GM19328 (cell line): ENCODE data around the gene TMEM59L.

Experiments
- ATAC-seq: cut with Tn5 transposase; IDR thresholded peaks from one replicate; pipeline ENCODE4 v1.9.1; 2021; ENCODE audit warnings: mild to moderate bottlenecking, moderate library complexity; ENCODE audit not compliant: unreplicated experiment

TMEM59L gene

DNA sequence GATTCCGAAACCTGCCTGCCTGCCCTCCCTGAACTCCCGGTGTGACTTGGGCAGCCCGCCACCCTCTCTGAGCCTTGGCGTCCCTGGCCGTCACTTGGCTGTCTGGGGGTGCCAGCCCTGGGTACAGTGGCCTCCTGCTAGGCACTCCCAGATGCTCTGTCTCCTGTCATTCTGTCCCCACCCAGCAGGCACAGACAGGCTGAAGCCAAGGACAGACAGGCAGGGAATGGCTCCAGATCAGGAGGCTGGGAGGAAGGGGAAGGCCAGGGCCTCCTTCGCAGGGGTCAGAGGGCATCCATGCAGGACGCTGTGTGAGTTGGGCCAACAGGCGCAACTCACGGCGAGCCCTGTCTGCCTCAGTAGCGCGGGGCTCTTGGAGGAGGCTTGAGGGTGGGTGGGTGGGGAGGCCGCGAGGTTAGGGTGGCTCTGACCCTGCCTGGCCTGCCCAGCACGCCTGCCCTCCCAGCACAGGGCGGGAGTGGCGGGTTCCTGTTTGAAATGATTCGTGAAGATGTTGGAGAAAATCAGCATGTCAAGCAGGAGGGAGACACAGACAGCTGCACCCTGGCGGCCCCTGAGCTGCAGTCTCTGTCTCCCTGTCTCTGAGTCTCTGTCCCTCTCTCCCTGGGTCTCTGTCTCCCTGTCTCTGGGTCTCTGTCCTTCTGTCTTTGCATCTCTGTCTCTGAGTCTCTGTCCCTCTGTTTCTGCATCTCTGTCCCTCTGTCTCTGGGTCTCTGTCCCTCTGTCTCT, 43.8 kb downstream of the TMEM59L start:
- ATAC-seq: no peak

DNA sequence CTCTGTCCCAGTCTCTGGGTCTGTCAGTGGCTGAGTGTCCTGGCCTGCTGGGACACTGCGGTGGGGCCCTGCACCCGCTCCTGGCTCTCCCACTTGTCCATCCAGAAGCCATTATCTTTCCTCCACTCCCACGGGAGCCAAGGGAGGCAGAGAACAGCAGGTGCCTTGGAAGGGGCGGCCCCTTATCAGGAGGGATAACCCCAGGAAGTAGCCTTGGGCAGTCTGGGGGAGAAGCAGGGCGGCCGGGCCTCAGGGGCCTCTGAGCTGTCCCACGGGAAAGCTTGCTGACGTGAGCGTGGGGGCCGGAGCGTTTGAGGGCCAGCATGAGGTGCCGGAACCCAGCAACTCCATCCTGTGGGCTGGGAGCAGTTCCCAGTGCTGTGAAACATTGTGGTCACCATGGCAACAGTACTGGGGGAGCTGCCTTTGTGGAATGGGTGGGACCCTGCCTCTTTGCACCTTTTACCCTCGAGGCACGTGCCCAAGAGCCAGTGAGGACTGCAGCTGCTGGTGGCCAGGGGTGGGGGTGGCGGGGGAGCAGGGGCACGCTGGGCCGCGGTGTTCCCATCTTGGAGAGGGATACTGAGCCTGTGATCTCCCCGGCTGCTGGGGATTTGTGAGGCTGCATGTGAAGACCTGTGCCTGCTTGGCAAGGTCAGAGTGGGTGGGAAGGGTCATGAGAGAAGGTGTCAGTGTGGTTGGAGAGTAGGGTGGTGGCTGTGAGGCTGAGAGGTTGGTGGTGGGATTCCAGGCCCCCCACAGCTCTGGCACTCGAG, 45.1 kb downstream of the TMEM59L start:
- ATAC-seq: no peak

DNA sequence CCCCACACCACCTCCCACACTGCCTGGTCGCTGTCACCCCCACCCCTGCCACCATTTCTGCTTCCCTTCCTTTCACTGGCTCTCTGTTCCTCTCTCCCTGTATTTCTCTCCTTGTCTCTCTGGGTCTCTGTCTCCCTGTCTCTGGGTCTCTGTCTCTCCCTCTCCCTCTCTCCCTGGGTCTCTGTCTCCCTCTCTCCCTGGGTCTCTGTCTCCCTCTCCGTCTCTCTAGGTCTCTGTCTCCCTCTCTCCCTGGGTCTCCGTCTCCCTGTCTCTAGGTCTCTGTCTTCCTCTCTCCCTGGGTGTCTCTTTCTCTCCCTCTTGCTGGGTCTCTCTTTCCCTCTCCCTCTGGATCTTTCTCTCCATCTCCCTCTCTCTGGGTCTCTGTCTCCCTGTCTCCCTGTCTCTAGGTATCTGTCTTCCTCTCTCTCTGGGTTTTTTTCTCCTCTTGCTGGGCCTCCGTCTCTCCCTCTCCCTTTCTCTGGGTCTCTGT, 45.7 kb downstream of the TMEM59L start:
- ATAC-seq: no peak

DNA sequence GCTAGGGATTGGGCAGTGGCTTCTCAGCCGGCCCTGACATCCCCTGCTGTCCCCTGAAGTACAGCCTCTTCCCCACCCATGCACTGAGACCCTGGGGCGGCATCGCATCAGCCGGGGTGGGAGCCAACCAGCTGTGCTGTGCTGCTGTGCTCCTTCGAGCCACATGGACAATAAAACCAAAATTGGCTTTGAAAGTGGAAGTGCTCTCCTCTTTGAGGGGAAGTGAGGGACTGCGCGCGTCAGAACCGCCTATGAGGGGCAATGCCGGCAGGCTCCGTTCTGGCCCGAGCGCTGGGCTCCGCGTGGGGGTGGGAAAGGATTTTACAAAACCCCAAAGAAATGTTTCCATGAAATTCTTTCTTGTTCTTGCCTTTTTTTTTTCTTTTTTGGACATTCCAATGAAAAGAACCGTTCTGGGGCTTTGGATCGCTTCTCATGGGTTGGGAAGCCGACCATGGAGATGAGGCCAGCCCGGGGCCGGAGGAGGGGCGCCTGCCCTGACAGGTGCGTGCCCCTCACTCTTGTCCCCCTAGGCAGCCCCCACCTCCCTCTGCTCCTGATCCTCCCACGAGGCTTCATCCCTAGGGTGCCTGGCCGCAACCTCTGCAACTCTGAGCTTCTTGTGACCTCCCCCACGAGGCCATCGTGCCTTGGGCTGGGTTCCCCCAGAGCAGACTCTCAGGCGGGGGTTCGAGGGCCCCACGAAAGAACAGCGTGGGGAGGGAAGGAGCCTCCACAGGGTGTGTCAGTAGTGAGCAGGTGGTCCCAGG, 46.8 kb downstream of the TMEM59L start:
- ATAC-seq: no peak

DNA sequence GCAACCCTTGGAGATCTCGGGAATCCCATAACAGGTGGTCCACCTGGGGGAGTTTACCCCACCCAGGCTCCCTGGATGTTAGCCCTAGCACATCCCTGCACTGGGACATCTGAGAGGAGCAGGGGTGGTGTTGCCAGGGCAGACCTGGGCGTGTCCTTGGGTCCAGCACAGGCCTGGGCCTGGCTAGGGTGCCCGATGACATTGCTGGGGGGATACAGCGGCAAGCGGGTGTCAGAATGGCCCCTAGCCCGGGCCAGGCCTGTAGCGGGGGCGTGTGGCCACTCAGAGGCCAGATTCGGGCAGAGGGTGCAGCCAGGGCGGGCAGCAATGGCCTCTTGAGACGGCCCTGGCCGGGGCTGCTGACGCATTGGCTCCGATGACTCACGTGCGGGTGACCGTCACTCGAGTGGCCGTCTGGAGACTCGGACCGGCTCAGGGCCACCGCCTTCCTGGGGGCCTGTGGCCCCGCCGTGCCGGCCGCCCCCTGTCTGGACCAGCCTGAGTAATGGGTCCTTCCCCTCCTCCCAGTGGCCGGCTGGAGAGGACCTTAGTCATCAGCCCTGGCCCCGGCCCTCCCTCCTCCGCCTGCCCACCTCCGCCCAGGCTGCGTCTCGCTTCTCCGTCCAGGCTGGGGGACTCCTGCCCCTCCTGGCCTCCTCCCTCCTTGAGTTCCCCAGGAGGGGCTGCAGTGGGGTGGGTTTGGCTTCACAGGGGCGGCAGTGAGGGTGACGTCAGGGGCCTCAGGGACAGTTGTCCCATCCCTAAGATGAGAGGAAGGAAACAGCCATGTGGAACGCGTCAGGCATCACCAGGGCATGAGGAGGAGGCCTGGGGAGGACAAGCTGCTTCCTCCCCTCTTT, 47.6 kb downstream of the TMEM59L start:
- no peak for ATAC-seq

DNA sequence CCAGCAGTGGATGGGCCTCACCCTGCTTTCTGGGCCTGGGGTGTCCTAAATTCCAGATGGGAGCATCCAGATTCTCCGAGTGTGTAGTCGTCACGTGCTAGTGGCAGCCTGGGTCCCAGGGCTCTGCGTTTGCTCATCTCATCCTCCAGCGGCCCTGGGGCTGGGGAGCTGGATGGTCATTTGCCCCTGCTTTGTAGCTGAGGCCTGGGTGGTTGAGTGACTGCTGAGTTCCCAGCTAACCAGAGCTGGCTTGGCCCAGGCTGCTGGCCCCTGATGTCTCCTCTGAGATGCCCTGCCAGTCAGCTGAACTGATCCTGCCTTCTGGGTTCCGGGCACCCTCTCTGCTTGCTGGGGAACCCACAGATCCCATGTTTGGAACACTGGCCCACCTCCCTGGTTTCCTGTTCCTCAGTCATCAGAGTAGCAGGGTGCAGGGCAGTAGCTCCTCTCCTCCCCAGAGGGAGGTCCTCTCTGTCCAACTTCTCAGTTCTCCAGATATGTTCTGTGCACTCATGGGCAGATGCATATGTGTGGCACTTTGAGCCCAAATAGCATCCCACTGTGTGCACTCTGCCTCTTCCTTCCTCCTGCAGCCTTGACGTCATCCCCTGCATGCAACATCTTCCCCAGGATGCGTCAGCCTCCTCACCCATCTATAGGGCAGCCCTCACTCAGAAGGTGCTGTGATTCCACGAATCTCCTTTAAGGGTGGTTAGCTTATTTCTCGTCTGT, 48.4 kb downstream of the TMEM59L start:
- ATAC-seq: no peak

DNA sequence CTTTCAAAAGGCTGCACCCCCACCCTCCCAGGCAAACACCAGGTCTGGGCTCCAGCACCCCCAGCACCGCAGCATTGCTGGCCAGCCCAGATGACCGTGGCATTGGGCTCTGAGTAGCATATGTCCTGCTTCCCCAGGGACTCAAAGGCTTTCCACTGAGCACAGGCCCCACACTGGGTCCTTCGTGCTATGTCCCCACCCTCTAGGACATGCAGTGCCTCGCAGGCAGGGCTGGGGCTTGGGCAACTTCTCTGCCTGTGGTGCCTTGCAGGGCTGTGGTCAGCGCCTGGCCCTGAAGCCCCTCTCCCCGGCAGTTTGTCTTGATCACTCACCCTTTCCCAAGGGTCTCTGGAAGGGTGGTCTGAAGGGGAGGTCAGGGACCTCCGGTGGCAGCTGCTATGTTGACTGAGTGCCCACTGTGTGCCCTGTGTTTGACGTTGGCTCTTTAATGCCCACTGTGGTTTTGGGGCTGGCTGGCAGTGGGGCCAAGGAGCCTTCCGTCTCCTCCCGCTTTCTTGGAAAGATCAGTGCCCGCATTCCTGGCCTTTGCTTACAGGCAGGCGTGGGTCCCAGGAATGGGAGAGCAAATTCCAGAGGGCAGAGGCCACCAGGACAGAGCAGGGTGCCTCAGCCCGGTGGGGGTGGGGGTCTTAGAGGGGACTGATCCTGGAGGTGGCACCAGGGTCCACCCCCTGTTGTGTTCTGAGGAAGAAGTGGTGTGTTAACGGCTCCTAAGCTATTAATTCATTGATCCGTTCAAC, 50.5 kb downstream of the TMEM59L start:
- ATAC-seq: no peak

DNA sequence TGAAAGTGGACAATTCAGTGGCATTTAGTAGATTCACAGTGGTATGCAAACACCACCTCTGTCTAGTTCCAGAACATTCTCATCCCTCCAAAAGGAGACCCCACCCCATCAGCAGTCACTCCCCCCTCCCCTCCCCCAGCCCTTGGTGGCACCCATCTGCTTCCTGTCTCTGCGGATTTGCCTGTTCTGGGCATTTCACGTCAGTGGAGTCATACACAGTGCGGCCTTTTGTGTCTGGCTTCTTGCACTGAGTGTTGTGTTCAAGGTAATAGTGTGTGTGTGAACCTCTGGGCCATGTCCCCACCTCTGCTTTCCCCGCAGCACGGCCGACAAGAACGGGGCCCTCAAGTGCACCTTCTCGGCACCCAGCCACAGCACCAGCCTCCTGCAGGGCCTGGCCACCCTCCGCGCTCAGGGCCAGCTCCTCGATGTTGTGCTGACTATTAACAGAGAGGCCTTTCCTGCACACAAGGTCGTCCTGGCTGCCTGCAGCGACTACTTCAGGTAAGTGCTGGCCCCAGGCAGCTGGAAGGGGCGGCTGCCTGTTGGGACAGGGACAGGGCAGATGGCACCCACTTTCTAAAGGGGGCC, 51.4 kb downstream of the TMEM59L start:
- no peak for ATAC-seq

DNA sequence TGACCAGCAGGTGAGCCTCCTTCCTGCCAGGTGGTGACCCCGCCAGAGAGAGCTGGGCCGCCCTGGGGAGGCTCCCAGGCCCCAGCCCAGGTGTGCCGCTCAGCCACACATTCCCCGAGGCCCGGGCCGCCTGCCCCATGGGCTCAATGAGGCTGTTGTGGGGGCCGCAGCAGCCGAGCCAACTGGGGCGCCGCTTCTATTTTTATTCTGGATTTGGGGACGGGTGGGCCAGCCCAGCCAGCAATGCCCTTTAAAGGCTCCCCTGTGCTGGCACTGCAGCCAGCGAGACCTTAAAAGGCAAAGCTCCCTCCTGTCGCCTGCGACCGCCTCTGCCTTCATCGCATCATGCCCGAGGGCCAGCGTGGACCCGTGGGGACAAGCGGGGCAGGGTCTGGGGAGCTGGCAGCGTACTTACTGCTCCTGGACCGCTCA, 53.1 kb downstream of the TMEM59L start:
- no peak for ATAC-seq

DNA sequence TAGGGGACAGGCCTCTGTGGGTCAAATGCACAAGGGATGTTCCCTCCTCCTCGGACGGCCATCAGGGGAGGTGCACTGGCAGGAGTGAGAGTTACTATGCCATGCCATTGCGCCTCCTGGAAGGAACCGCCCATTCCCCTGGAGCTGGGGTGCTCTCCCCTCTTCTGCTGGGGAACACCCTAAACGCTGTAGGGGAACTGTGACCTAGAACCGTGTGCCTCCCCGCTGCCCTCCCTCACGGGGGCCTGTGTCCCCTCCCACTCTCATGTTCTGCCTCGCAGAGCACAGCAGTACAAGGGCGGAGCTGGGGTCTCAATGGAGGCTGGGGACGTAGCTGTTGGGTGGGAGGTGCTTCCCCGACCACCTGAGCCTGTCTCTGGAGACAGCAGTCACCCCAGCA, 53.6 kb downstream of the TMEM59L start:
- ATAC-seq: no peak

DNA sequence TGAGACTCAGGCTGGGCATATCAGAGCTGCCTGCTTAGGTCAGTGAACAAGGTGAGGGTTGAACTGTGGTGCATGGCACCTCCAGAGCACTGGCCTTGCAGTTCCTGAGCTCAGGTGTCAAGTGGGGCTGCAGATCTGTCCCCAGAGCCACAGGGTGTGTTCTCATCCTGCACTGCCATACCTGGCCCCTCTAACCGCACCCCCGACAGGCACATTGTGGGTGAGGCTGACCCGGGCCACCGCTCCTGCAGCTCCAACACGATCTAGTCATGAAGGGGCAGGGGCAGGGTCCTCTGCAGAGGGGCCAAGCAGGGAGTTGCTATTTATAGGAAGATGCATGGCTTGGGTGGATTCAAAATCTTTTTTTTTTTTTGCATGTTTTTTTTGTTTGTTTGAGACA, 54.1 kb downstream of the TMEM59L start:
- no peak for ATAC-seq

DNA sequence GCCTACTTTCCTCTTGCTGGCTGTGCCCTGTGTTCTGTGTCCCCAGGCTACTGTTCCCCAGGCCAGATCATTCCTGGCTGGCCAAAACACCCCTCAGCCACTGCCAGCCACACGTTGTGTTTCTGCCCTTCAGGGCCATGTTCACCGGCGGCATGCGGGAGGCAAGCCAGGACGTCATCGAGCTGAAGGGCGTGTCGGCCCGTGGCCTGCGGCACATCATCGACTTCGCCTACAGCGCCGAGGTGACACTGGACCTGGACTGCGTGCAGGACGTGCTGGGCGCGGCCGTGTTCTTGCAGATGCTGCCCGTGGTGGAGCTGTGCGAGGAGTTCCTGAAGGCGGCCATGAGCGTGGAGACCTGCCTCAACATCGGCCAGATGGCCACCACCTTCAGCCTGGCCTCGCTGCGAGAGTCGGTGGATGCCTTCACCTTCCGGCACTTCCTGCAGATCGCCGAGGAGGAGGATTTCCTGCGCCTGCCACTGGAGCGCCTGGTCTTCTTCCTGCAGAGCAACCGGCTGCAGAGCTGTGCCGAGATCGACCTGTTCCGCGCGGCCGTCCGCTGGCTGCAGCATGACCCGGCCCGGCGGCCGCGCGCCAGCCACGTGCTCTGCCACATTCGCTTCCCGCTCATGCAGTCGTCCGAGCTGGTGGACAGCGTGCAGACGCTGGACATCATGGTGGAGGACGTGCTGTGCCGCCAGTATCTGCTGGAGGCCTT, 55.0 kb downstream of the TMEM59L start:
- ATAC-seq: no peak

DNA sequence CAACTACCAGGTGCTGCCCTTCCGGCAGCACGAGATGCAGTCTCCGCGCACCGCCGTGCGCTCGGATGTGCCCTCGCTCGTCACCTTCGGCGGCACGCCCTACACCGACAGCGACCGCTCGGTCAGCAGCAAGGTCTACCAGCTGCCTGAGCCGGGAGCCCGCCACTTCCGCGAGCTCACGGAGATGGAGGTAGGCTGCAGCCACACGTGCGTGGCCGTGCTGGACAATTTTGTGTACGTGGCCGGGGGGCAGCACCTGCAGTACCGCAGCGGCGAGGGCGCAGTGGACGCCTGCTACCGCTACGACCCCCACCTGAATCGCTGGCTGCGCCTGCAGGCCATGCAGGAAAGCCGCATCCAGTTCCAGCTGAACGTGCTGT, 55.6 kb downstream of the TMEM59L start:
- no peak for ATAC-seq

DNA sequence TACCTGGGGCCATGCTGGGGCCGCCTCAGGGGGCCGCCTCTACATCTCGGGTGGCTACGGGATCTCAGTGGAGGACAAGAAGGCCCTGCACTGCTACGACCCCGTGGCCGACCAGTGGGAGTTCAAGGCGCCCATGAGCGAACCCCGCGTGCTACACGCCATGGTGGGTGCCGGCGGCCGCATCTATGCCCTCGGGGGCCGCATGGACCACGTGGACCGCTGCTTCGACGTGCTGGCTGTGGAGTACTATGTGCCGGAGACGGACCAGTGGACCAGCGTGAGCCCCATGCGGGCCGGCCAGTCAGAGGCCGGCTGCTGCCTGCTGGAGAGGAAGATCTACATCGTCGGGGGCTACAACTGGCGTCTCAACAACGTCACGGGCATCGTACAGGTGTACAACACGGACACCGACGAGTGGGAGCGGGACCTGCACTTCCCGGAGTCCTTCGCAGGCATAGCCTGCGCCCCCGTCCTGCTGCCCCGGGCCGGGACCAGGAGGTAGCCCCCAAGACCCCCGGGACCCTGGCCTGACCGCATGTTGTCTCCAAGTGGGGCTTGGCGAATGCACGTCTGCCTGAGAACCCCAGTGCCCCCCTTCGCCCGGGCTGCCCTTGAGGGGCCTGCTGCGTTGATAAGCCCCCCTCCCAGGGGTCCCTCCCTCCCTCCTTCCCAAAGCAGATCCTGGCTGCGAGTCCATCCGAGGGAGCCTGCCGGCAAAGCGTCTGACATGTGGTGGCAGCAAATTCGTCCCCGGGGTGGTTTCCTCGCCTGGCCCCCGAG, 56.3 kb downstream of the TMEM59L start:
- no peak for ATAC-seq

DNA sequence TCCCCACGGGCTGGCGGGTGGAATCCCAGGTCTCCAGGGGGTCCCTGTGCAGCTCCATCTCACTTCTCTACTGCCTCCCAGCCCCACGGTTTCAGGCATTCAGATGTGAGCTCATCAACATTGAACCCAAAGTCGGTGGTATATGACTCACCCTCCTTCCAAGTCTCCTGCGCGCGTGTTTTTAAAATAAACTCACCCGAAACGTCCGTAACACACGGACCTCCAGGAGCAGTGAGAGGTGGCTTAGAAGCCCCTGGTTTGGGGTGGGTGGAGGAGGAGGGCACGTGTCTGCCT, 56.8 kb downstream of the TMEM59L start:
- ATAC-seq: no peak

DNA sequence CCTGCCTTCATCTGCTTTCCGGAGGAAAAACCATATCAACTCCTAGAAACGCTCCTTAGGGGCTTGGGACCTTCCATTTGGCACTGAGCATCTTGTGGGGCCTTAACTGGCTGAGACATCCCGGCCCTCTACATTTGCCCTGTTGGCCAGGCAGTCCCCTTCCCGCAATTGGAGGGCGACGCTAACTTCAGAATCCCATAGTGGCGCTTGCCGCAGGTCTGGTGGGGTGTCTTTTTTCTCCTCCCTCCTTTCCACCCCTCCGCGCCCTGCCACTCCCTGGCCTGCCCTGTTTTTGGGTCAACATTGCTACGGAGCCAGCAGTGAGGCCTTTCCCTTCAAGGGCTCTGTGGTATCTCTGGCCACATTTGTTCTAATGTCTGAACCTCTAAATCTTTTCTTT, 57.2 kb downstream of the TMEM59L start:
- no peak for ATAC-seq

DNA sequence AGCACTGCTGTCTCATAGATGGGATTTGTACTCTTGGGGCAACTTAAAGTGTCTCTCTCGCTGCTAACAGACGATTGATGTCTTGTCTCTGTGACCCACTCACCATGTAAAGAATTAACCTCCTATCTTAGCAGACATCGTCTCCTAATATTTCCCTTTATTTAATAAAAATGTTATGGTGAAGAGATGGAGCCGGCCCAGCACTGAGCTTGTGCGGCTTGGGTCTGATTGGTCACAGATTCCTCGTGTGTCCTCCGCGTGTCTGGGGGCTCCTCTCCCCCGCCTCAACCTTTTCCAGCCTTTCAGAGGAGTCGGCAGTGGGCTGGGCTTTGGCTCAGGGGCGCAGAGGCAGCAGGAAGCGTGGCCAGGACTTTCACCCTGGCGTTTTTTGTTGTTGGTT, 57.6 kb downstream of the TMEM59L start:
- no peak for ATAC-seq
